NOMO-1 treated with dmso at 0.1 percent for 144 hours (cell line): Measurements from ENCODE around the gene SLC35F3.
"Not testable (repeated sequence)": the region's sequence is repeated elsewhere in the genome, so short reads cannot be mapped to it uniquely, and the experiment has no call there.

ENCODE experiments used
- DNase-seq: peaks from one replicate; lab custom pipeline; 2025; ENCODE audit not compliant: unreplicated experiment; lab: John Stamatoyannopoulos, UW

SLC35F3 gene

DNA sequence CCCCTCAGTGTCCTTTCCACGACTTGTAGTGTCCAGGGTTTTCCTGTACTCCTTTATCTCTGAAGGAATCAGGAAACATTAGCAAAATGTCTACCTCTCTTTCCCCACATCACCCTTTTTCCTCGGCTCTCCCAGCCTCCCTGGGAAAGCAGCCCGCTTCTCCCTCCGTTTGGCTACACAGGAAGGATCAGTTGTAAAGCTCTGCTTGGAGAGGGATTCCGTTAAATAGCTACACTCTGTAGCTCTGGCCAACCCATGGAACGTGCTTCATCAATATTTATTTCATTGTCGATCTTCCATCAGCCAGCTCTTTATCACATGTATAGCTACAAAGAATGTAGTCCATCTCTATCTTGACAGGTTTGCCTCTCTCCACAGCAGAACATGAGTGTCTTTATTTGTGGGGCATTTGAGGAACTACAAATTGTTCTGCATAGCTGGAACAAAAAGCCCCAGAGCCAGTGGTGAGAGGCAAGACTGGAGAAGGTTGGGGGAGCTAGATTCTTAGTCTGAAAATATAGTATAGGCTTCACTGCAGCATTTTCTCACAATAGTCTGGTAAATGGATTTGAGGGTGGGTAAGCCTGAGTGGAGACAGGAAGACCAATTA is 191.8 kb downstream of the SLC35F3 start:
- DNase-seq: no peak

DNA sequence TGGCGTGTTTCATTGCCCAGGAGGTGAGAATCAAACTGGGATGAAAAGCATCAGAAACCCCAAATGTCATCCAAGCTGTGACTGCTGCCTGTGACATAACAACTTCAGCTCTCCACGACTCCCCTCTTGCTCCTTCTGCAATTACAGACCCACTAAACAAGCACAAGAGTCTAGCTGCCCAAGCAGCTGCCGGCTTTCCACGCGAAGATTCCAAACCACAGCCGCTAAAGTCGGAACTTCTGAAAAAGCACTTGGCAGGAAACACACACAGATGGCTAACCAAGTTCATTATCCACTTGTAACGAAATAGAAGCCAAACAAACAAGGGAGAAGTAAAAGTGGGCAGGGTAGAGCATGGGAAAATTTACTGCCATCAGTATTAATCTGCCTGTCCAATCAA is 198.1 kb downstream of the SLC35F3 start:
- DNase-seq: no peak

DNA sequence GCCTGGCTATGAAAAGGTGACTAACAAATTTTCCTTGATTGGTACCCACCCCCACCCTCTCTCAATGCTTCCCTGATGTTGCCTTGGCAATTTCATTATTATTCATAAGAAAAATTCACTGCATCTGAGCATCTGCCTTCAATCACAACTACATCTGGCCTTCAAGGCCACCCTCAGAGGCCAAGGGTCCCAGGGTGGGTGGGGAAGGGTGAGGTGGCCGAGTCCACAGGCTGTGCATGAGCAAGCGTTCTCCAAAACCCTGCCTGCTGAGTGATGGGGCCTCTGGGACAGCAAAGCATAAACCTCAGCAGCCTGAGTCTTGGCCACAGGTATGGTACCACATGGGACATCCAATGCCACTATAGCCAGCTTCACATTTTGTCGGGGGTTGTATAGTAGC is 198.7 kb downstream of the SLC35F3 start:
- no peak for DNase-seq

DNA sequence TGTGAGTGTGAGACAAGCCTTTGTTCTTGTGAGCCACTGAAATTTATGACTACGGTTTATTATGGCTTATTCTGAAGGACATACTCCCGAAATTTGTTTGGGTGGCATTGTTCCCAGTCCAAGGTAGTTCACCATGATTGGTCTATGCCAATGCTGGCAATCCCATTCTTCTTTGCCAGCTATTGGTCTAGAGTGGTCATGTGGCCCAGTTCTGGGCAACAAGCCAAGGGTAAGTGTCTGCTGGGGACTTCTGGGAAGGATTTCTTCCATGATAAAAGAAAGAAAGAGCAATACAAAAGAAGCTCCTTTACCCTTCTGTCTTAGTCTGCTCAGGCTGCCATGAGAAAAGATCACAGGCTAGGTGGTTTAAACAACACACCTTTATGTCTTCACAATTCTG is 201.6 kb downstream of the SLC35F3 start:
- DNase-seq: no peak

DNA sequence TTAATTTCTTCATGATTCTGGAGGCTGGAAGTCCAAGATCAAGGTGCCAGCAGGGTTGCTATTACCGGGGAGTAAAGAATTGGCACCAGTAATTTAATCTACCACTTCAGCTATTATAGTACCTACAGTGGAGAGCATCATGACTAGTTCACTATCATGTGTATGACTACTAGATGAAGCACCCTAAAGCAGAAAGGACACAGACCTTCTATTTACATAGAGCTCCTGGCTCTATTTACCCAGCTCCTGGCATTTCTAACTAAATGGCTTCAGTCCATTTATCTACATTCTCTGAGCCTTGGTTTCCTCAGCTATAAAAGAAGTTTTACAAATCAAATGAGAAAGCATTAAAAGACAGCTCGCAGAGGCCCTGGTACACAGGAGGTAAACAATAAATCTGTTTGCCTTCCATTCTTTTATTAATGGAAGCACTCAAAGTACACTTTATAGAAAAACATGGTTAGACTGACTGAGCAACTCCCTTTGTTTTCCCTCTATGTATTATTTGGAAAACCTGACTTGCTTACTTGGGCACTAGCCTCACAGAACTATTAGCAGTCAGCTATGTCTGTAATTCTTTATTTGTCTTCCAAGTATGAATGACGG is 203.0 kb downstream of the SLC35F3 start:
- DNase-seq: no peak

DNA sequence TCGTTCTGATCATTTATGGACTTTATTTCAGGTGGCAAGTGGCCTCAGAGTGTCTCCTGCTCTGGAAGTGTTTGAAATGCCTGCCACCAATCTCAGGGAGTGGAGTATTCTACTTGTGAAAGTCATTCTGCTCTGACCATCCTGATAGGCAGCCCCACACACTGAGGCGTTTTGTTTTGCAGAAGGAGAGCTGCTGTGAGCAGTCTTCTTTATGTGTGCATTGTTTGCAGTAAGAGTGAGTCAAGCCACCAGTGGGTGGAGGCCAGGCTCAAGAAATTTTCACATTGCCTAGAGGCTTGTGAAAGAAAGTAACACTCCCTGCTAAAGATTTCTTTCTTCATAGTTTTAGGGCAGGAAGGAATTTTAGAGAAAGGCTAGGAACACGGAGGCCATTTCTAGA is 204.4 kb downstream of the SLC35F3 start:
- DNase-seq: no peak

DNA sequence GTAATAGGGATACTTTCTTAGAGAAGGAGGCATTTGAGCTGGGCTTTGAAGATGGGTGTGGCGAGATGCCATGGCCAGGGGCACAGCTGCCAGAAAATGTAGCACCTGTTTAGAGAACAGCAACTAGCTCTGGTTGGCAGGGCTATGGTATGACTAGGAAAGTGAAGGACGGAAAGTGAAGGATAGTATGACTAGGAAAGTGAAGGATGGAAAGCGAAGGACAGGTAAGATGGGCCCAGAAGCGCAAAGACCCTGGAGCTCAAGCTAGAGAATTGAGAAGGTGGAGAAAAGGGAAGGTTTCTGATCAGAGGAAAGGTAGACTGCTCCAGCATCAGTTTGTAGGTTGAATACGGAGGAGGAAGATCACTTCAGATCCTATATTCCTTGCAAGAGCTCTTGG is 205.4 kb downstream of the SLC35F3 start:
- no peak for DNase-seq

DNA sequence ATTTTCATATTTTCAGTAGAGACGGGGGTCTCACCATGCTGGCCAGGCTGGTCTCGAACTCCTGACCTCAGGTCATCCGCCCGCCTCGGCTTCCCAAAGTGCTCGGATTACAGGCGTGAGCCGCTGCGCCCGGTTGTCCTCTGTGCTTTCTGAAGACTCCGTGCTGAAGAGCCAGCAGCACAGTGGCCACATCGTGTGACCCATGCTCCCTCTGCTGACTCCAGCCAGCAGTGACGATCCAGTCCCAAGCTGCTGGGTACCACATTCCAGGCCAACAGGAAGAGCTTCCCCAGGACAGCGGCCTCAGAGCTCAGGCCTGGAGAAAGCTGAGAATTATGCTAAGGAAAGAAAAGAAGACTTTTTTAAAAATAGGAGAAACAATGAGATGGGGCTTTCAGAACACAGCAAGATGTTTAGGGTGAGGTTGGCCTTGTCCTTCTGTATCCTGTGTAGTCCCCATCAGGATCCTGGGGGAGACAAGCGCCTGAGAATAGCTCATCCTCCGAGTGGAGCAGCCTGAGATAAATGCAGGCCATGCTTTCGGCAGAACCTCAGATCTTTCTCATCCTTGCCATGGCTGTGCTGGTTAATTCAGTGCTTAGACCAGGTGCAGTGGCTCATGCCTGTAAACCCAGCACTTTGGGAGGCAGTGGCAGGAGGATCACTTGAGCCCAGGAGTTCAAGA is 207.1 kb downstream of the SLC35F3 start:
- no peak for DNase-seq

DNA sequence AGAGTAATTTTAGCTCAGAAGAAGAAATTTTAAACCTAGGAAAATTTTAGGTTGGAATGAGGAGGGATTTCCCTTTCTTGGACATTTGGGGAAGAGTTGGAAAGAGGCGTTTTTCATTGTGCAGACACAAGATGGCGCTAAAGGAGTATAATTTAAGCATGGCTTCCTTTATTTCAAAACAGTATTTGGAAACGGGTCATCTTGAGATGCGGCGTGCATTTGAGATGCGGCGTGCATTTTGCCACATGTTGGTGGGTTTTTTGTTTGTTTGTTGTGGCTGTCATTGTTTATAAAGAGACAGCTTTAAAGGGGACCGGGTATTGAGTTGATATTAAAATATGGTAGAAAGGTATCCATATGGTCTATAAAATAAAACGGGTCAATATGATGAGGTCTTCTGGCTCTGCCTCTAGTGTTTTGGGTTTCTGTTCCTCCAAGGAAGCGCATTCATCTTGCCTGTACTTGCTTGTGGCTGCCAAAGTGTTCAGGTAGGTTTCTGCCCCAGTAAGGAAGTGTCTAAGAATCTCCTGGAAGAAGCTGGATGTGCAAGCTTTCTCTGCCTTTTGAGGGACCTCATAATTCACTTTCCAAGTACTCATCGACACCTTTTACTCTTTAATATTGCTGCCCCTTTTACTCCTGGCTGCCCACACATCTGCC is 210.3 kb downstream of the SLC35F3 start:
- DNase-seq: peak; percentile 3

DNA sequence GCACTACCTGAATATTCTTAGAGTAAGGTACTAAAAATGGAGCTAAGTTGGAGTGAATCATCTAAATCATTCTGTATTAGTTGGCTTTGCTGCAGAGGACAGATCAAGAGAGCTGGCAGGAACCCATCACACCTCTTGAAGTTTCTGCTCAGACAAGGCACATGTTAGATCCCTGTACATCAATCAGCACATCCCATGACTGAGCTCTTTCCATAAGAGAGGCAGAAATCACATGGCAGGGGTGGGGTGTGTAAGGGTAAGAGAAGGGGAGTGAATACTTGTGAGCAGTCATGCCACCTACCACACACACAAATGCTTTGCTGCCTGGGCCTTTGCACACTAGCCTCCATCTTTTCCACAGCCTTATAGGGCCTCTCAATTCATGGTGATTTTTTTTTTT is 214.4 kb downstream of the SLC35F3 start:
- DNase-seq: no peak

DNA sequence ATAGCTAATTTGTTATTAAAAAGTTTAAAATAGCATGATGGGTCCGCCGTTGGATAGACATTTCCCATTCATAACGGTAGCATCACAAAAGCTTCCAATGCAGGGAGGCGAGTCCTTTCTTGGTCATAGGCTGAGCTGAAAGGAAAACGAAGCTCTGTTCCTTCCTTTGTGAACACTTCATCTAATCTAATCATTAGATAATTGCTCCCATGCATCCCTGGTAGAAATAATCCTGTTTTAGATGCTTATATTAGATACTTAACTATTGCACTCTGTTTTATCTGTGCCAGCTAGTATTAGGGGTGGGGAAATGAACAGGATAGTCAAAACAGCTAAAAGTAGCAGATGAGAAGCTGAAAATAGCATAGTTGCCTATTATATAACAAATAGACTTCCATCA is 215.0 kb downstream of the SLC35F3 start:
- DNase-seq: no peak

DNA sequence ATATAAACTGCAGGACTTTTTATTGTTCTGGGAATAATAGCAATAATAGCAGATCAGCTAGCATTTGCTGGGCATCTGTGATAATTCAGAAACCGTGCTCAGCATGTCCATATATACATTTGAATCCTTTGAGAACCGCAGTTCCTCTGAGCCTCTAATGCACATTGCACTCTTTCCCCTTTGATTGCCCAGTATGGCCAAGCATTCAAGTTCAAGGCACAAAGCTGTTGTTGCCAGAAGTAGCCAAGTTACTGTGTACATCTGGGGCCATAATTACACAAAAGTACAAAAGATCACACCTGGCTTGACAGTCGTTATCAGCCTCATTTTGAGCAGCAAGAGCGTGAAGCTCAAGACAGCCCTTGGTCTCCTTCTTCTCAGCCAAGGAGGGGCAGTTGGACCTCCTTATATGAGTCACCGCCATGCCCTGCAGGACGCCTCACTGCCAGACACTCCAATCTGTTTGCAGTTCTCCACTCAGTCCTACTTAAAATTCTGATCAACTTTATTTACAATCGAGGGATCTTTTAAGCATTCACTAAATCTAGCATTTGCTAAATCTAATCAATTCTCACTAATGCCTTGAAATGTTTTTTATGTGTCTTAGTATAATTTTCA is 216.0 kb downstream of the SLC35F3 start:
- no peak for DNase-seq

DNA sequence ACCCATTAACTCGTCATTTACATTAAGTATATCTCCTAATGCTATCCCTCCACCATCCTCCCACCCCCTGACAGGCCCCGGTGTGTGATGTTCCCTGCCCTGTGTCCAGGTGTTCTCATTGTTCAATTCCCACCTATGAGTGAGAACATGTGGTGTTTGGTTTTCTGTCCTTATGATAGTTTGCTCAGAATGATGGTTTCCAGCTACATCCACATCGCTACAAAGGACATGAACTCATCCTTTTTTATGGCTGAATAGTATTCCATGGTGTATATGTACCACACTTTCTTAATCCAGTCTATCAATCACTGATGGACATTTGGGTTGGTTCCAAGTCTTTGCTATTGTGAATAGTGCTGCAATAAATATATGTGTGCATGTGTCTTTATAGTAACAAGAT is 217.2 kb downstream of the SLC35F3 start:
- not testable (repeated sequence) for DNase-seq

DNA sequence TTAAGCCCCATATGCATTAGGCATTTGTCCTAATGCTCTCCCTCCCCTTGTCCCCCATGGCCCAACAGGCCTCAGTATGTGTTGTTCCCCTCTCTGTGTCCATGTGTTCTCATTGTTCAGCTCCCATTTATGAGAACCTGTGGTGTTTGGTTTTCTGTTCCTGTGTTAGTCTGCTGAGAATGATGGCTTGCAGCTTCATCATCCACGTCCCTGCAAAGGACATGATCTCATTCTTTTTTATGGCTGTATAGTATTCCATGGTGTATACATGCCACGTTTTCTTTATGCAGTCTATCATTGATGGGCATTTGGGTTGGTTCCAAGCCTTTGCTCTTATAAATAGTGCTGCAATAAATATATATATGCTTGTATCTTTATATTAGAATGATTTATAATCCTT is 218.1 kb downstream of the SLC35F3 start:
- not testable (repeated sequence) for DNase-seq

DNA sequence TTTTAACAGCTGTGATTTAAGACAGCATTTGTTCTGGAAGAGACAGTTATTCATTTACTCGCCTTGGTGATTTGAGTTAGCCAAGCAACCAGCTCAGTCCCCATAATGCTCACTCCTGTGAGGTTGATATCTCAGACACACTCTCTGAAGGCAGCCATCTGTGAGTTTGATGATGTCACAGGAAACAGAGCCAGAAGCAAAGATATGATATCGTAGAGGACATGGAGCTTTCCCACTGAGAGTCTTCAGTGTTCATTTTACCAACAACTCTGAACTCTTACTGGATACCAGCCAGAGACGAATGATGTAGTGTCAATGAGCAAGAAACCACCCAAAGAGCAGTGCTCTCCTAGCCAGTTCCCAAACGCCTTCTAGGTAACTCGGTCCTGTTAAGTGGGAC is 219.4 kb downstream of the SLC35F3 start:
- no peak for DNase-seq

DNA sequence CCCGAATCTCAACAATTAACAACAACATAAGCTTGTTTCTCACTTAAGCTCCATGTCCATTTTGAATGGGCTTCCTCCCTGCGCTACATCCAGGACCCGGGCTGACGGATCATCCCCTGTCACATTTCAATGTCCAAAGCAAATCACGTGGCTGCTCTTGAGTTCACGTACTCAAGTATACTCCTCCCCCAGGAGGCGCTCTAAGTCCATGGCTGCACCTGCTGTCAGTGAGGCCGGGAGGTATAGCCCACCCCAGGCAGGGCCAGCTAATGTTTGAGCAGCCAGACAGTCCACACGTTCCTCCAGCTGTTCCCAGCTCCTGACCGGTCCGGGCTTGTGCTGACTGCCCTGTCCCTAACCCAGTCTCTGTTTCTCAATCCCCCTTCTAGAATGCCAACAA is 220.8 kb downstream of the SLC35F3 start:
- DNase-seq: peak; percentile 18

DNA sequence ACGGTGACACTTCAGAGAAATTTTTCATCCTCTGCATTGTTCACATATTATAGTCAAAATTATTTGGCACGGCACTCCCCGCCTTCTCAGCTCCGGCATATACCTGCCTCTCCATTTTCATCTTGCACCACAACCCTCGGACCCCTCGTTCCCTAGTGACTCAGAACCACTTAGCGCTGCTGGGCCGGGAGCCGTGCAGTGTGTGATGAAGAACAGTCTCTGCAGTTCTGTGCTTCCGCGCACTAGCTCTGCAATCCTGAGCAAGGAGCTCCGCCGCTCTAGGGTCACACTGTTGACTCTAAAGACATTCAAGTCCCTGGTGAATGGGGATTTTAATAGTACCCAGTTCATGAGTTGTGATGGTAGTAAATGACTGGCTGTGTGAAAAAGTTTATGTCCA is 221.2 kb downstream of the SLC35F3 start:
- no peak for DNase-seq

DNA sequence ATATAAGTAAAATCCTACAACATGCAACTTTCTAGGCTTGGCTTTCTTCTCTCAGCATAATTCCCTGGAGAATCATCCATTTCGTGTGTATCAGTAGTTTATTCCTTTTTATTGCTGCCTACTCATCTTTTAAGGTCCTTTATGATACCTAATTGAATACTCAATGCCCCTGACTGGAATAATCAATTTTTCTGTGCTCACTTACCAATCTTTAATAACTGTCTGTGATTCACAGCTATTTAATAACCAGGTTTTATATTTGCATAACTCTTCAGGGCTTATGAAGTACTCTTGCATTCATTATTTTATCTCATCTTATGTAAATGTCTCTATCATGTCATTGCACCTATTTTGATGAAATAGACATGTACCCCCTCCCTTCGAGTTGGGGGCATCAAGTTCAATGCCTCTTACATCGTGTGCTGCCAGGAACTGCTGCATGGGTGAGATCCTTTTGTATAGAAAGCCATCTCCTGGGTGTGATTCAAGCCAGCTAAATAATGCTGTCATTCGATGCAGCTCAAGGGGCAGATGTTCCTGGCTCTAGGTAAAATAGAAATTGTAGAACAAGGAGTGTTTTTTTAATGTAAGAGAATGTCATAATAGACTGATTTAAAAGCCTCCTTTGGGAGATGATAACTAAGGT is 222.7 kb downstream of the SLC35F3 start:
- DNase-seq: no peak

DNA sequence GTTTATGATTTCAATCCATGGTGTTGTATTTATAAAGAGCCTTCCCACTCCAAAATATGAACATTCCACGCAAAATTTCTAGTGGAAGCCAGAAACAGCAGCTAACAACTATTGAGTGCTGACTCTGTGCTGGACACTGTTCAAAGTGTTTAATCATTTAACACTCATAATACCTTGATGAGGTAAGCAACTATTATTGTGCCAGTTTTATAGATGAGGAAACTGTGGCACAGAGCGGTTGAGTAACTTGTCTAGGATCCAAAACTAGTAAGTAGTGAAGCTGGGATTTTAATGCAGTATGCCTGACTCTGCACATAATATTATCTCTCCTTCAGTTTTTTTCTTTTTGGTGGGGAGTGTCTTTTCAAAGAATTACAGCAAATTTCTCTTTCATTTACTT is 228.3 kb downstream of the SLC35F3 start:
- no peak for DNase-seq

DNA sequence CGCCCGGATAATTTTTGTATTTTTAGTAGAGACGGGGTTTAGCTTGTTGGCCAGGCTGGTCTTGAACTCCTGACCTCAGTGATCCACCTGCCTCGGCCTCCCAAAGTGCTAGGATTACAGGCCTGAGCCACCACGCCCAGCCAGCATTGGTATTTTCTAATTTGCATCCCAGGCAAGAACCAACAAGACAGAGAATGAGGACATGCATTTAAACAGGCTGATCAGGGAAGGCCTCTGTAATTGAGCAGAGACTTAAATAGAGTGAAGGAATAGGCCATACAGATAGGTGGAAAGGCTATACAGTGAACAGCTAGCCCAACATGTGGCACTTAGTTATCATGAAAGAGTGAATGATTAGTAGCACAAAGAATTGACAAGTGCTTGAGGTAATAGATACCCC is 230.4 kb downstream of the SLC35F3 start:
- DNase-seq: no peak

DNA sequence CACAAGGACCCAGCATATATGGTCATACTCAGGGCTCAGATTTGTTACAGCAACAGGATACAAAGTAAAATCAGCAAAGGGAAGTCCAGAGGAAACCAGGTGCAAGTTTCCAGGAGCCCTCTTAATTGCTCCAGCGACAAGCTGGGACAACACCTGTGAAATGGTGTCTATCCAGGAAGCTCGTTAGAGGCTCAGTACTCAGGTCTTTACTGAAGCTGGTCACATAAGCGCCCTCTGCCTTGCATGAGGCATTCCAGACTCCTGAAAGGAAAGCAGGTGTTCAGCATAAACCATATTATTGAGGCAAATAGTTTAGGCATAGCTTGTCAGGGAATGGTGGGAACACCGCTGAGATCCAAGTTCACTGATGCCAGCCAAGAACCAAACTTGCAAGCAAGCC is 231.0 kb downstream of the SLC35F3 start:
- DNase-seq: no peak
